Subcutaneous adipose tissue (tissue), 4 donors: Measurements from ENCODE around the gene STAM. TPM values are rescaled to one million over a fixed set of nuclear protein-coding genes. Genes with fewer than 3 reads are reported as not detected.

Experiments
- total RNA-seq, 4 donors: library from RNA; depleted of rRNA; stranded (reverse); fragments of >200 nt; gene quantifications; one replicate each; pipeline ENCODE4 v1.1.0, GENCODE V29; 2016
- TF ChIP-seq, protein P1 (sequence below): fragments of 450-650 bp; IDR thresholded peaks from one replicate; pipeline ENCODE4 v1.5.1; 2016; ENCODE audit warnings: low read depth, mild to moderate bottlenecking, control low read depth, antibody characterized with exemption, moderate library complexity

Gene STAM
- total RNA-seq, 4 donors from 2014 or later = 14.5 to 28.8 (median 25.6) TPM

DNA sequence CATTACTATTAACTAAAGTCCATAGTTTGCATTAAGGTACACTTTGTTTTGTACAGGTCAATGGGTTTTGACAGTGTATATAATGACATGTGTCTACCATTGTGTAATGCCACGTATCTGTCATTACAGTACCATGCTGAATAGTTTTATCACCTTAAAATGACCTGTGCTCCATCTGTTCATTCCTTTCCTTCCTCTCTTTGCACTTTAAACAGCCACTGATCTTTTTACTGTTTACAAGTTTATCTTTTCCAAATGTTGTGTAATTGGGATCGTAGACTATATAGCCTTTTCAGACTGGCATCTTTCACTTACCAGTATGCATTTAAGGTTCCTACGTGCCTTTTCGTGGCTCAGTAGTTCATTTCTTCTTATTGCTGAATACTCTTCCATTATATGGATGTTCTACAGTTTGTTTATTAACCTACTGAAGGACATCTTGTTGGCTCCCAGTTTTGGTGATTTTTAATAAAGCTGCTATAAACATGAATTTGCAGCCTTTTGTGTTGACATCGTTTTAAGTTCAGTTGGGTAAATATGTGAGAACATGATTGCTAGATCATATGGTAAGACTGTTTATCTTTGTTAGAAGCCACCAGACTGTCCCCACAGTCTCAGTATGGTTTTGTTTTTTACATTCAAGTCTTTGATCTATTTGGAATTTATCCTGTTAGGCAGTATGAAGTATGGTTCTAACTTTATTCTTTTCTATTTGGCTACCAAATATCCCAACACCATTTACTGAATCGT, 24.7 kb downstream of the STAM start:
- TF ChIP-seq, protein P1, sequence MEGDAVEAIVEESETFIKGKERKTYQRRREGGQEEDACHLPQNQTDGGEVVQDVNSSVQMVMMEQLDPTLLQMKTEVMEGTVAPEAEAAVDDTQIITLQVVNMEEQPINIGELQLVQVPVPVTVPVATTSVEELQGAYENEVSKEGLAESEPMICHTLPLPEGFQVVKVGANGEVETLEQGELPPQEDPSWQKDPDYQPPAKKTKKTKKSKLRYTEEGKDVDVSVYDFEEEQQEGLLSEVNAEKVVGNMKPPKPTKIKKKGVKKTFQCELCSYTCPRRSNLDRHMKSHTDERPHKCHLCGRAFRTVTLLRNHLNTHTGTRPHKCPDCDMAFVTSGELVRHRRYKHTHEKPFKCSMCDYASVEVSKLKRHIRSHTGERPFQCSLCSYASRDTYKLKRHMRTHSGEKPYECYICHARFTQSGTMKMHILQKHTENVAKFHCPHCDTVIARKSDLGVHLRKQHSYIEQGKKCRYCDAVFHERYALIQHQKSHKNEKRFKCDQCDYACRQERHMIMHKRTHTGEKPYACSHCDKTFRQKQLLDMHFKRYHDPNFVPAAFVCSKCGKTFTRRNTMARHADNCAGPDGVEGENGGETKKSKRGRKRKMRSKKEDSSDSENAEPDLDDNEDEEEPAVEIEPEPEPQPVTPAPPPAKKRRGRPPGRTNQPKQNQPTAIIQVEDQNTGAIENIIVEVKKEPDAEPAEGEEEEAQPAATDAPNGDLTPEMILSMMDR = no peak

- TF ChIP-seq, protein P1 = no peak
These were observed 25.4 kb downstream of the STAM start for GRCh38 chr10:17669185-17669872.

DNA sequence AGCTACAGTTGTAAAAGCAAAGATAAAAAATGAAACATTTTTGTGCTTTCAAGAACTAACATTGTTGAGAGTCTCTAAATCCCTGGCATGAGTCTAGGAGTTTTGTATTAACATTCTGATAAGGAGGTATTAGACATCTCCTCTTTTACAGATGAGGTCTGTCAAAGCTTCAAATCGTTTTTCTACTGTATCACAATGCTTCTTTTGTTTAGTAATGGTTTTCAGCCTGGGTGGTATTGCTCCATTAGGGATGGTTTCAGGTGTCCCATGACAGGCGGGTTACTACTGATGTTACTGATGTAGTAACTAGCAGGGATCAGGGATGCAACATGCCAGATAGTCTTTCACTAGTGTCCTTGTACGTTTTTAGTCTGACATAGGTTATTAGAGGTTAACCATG, 27.4 kb downstream of the STAM start:
- TF ChIP-seq, protein P1 = no peak

- TF ChIP-seq, protein P1 = no peak
These were observed 29.6 kb downstream of the STAM start for GRCh38 chr10:17673471-17674061.

- TF ChIP-seq, protein P1 = no peak
These were observed 30.6 kb downstream of the STAM start for GRCh38 chr10:17674566-17674965.

DNA sequence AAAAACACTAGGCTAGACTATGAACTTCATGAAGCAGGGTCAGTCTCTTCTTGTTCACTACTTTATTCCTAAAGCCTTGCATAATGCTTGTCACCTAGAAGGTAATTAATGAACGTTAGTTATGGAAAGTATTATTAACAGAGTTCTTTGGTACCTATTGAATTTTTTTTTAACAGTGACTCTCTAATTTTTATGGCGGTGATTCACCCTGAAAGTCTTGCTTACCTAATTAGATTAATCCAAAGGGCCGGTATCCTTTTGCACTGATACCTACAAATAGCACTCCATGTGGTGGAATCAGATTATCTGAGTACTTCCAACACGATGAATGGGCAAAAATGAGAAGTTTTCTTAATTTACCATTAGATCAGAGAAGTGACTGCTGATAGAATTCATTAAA, 31.7 kb downstream of the STAM start:
- TF ChIP-seq, protein P1 = no peak

GRCh38 chr10:17676919-17677318, 33.0 kb downstream of the STAM start:
- TF ChIP-seq, protein P1 = no peak
